Activated CD4-positive, alpha-beta T cell treated with anti-CD3 and anti-CD28 coated beads, Interleukin-2, amount 10 ng/mL, durations not matched to agents 24 days and 14 days (primary cell): ENCODE results near the gene LRIF1. TPM values are rescaled to one million over a fixed set of nuclear protein-coding genes. Genes with fewer than 3 reads are reported as not detected.

Experiments
- DNase-seq: peaks from one replicate; pipeline ENCODE4 v3.0.0; 2022
- H3K27ac Mint-ChIP-seq: one replicate; pipeline ENCODE4 v1.8.0; 2022; ENCODE audit warnings: mild to moderate bottlenecking, mixed read lengths
- H3K27me3 Mint-ChIP-seq: one replicate; pipeline ENCODE4 v1.8.0; 2022; ENCODE audit warnings: mixed read lengths
- H3K36me3 Mint-ChIP-seq: one replicate; pipeline ENCODE4 v1.8.0; 2022; ENCODE audit warnings: low read depth, mild to moderate bottlenecking, mixed read lengths
- H3K4me1 Mint-ChIP-seq: one replicate; pipeline ENCODE4 v1.8.0; 2021; ENCODE audit warnings: mixed read lengths
- H3K4me3 Mint-ChIP-seq: one replicate; pipeline ENCODE4 v1.8.0; 2022; ENCODE audit warnings: mild to moderate bottlenecking, moderate library complexity, mixed read lengths
- H3K9me3 Mint-ChIP-seq: one replicate; pipeline ENCODE4 v1.8.0; 2021; ENCODE audit warnings: mixed read lengths
- intact Hi-C: fragments of 100-400 bp; cut with micrococcal nuclease; formaldehyde crosslinking; loops from one replicate; pipeline ENCODE4 v1.15.1; 2023
- total RNA-seq: library from RNA; stranded (reverse); gene quantifications from 2 replicates; pipeline ENCODE4 v1.2.3, GENCODE V29; 2022

LRIF1 gene
- total RNA-seq, 1 donor from 2014 or later: 14.4 TPM

GRCh38 chr1:110897681-110898080 lies 66.0 kb downstream of the LRIF1 start:
- H3K36me3 Mint-ChIP-seq: peaks cover 90% of the 10 kb centered on the region
- peak; percentile 54 for DNase-seq
- peak overlapping the region; percentile 60 for H3K27ac Mint-ChIP-seq
- H3K4me3 Mint-ChIP-seq: no peak overlapping the region
- H3K9me3 Mint-ChIP-seq: no peaks in the 10 kb centered on the region
- H3K4me1 Mint-ChIP-seq: peaks cover 58% of the 10 kb centered on the region
- no peaks in the 10 kb centered on the region for H3K27me3 Mint-ChIP-seq
- intact Hi-C loops: loop anchor here (2.0 to 5.0 kb wide), 2 partner anchors 17 to 35 kb away; no protein-coding TSS in a partner anchor

Other genes starting within 250 kb of the LRIF1 start
- gene CD53, start 90.8 kb downstream of the LRIF1 start, total RNA-seq: 185 and 190 TPM in 2 replicates
- gene DRAM2, start 176.2 kb upstream of the LRIF1 start, total RNA-seq: 25.8 and 26.5 TPM in 2 replicates
- gene CEPT1, start 176.3 kb upstream of the LRIF1 start, total RNA-seq: 32.4 and 32.9 TPM in 2 replicates
- 175 and 180 TPM in 2 replicates for gene DENND2D, start 236.7 kb upstream of the LRIF1 start, total RNA-seq